EL (cell line): ENCODE results near the gene SGK1.

Experiments used
- DNase-seq: peaks from one replicate; pipeline ENCODE4 v3.0.0-alpha.2; 2016

SGK1 gene

DNA sequence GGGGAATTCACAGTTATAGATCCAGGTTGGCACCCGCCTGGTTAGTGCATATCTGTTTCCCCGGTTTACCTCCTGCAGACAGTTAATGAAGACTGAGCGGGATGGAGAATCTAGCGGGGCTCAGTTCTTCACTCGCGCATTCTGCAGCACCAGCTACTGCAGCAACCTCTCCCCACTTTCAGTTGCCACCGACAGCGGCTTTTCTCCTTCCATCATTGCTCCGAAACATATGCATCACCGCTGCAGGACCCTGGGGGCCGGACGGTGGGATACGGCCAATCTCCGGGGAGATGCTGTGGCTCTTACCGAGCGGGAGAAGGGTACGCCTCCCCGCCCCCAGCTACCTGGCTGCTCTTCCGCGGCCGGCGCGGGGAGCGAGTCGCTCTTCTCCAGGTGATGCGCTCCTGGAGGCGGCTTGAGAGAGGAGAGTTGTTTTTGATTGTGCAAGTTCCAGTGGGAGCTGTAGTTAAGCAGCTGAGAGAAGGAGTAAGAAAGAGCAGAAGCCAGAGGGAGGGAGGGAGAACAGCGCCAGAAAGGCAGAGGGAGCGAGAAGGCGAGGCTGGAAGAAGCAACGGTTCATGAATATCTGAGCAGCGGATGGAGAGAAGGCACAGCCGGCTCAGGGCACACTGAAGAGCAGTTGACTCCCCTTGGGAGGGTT lies at the start of gene SGK1:
TSS of gene SGK1 (minus strand) at position 642 of the 661 bp plus-strand sequence. CDS start 652 bp downstream, outside the sequence.
- DNase-seq, result peak; percentile 60

DNA sequence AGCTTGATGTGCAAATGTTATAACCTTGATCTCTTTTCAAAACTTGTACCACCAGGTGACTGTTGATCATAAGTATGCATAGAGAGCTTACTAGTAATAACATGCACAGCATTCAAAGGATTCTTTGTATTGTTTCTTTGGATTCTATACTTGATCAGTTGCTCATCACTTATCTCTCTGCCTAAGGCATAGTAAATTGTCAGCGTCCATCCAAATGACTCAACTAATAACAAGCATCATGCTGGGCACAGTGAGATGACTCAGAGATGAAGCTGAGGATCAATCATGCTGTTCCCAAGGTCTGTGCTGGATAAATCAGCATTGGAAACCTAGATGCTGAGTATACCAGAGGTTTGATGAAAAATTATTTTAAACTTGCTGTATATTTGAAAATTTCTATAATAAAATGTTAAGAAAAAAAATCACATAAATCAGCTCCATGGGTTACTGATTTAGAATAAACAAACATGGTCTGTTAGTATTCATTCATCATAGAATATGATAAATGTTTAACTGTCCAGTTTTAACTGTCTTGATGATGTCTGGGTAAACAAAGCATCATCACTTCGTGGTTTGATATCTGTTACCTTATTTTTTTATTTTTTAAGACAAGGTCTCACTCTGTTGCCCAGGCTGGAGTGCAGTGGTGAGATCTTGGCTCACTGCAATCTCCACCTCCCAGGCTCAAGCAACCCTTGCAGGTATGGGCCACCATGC lies 45.6 kb upstream of the SGK1 start:
- DNase-seq, result peak; percentile 92

DNA sequence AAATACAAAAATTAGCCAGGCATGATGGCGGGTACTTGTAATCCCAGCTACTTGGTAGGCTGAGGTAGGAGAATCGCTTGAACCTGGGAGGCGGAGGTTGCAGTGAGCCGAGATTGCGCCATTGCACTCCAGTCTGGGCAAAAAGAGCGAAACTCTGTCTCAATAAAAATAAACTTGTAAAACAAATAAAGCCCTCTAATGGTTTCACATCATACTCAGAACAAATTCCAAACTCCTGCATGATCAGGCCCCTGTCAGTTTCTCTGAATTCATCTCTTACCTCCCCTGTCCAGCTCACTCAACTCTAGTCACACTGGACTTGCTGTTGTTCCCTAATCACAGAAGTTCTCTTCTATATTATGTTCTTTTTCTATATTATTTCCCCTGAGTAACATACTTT lies 43.1 kb upstream of the SGK1 start:
- no peak for DNase-seq

DNA sequence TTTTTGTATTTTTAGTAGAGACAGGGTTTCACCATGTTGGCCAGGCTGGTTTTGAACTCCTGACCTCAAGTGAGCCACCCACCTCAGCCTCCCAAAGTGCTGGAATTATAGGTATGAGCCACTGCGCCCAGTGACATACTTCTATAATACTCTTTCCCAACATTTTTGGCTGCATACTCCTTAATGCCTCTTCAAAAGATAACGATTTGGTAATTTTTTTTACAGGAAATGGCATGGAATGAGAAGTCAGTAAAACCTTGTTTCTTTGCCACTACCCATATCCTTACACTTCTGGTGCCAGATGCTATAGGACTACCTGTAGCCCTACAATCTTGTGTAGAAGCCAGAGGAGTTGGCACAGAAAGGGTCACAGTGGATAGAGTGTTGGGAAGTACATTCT lies 41.4 kb upstream of the SGK1 start:
- no peak for DNase-seq

DNA sequence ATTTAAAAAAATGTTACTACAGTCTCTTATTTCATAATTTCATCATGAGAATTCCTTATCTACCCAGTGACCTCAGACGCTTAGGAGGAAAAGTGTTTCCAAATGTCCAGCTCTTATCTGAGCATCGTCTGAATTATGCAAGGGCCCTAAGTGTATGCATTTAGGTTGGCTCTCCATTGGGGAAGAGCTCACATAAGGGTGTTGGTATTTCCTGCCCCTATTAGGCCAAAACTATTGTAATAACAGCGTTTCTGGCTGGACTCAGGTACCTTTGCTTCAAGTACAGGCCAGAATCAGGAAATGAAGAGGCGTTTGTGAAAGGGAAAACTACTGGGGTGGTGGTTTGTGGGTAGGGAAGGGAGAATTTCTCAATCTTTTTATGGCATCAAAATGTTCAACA lies 40.4 kb upstream of the SGK1 start:
- DNase-seq, result peak; percentile 61

DNA sequence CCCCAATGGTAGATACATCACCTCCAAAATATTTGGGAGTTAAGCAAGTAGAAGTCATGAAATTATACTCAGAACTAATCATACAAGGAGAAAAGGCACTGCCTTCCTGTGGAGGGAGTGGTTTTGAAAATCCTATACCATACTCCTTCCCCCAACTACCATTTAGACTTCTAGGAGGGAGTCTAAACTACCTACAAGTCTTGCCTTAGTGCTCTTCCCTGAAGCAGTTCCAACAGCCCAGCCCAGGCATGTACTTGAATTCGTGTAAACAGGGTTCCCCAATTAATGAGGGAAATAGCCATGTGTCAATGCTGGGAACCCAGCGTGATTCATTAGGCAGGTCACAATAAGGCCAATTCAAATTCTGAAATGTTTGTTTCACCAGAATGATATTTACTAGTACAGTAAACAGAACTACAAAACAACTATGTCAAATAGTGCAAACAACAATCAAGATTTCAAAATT lies 39.1 kb upstream of the SGK1 start:
- no peak for DNase-seq

DNA sequence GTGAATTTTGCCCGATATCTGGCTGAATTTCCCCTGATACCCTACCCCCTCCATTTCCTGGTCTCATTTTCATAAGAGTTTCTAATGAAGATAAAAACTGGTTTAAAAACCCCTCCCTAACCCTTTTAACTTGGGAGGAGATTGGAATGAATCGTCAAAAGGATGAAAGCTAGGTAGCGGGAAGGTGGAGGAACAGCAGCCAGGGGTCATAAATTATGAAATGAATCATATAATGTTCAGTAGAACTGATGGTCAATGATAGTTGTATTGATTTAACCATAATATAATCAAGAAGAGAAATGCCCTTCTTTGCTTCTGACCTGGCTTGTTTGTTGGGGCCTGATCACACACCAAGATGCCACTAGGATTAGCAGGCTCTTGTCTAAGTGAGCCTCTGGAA lies 38.5 kb upstream of the SGK1 start:
- no peak for DNase-seq

DNA sequence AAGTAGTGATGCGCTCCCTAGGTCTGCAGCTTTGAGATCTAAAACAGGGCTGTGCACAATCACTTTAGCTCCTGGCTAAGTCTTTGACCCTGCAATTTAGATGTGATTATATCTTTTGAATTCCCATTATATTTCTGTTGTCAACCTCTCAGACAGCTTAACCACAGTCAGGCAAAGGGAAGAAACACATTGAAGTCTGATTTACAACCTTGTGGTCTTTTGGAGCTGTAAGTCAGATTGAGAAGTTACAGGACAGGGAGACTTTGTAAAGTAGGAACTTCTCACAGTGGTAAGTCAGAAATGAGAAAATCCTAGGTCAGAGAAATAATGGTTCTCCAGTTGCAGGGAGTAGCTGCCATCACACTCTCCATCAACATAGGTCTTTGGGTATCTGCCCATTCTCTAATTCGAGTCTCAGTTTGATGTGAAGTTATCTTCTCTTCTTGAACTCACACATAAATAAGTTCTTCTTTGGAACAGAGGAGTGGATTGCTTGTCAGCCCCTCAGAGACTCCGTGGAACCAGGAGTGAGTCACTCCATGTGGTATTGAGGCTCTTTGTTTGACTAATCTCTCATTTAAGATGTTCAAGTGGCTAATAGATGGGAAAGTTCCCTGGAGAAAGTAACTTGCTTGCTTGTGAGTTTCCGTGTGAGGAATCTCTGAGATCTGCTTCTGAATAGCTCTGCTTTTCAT lies 35.0 kb upstream of the SGK1 start:
- peak; percentile 76 for DNase-seq

DNA sequence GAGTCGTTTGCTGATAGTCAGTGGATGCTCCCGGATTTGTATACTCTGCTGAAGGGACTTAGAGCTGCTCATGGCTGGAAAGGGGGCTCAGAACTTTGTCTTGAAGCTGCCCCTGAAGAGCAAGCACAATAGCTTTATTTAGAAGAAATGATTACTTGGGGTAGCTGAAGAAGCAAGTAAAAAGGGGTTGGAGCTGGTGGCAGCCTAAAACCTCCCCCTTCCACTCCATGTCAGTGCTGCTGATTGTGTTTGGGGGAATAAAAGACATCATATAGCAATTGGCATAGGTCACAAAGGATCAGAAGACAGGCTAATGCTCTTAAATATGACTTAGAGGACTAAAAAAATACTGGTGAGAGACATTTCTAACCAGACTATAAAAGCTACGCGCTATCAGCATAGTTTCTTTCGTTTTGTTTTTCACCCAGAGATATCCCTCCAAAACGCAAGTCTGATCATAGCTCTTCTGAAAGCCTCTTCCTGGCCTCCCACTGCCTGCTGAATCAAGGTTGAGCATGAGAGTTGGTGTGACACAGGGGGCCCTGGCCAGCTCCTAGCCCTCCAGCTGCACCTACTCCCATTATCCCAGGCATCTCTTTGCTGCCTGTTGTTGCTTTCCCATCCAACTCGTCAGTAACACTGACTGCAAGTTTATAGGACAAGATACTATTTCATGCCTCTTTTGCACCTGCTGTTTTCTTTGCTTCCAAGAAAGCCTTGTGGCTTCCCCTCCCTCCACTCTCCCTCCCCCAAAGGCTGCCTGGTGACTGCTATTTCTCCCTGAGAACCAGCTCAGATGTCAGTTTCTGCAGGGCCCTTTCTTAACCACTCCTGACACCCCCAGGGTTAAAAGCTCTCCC lies 33.9 kb upstream of the SGK1 start:
- no peak for DNase-seq

DNA sequence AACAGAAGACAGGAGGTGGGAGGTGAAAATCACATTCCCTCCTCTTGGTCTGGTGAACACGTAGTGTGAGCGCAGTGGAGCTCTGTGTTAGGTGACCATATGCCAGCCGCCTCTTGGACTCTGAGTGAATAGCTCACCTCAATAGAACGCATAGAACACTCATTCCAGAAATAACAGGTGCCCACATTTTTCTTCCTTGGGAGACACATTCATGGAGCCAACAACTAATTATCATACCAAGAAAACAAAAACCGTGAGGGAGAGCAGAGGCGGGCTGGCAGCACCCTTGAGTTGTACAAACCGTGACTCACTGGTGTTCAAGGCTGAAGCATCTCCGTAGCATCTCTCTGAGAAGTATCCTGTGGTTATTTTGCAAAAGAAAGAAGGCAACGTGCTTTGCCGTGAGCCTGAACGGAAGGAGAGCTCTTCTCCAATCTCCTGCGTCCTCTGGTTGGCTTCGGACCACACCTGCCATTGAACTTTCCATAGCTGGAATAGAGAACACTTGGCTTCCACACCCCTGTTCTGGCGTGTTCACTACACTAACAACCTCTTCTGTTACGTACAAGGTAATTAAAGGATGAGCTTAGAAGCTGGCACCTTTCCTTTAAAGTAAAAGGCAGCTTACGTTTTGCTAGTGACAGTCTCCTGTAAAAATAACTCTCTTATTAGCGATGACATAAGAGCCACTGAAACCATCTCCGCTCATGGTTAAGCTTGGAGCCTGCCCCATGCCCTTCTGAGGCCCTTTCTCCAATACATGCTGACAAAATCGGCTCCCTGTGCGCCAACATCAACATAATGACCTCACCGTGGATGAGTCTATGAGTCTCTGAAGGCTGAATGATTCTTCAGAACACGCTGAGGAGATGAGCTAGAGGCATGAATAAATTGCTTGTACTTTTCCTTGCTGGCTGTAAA lies 30.2 kb upstream of the SGK1 start:
- peak; percentile 97 for DNase-seq

DNA sequence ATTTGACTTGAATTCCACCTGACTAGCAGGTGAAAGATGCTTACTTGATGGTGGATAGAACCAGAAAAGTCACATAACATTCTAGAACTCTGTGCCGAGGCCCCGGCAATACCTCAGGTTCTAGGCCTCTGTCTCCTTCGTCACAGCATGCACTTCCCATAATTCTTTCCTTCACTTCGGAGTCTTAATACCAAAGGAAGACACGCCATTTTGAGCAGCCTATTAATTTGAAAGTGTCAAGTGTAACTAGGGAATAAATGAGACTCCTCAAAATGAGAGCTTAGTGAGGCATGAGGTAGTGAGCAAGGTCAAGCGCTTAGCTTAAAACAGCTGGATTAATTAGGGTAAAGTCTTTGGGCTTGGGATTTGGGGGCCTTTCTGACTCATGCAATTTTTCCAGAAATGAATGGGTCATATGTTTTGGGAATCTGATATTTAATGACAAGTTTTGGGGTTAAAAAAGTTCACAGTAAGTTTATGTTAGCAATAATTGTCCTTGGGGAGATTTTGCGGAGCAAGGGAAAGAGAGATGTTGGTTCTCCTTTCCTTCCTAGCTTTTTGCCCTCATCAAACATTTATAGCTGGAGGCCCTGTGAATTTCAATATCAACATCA lies 29.1 kb upstream of the SGK1 start:
- DNase-seq, result no peak

DNA sequence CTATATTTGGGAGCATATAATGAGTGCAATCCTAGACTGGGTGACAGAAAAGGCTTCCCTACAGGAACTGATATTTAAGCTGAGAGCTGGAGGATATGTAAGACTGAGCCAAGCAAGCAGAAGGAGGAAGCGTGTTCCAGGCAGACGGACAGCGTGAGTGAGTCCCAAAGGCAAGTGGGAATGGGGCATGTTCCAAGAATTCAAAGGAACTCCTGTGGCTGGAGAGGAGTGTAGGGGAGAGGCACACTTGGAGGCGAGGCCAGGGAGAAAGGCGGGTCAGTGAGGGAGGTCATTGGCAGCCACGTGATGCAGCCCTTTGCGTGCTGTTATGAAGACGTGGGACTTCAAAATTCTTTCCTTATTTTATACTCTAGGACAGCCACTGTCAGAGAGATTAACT lies 27.9 kb upstream of the SGK1 start:
- DNase-seq, result no peak

DNA sequence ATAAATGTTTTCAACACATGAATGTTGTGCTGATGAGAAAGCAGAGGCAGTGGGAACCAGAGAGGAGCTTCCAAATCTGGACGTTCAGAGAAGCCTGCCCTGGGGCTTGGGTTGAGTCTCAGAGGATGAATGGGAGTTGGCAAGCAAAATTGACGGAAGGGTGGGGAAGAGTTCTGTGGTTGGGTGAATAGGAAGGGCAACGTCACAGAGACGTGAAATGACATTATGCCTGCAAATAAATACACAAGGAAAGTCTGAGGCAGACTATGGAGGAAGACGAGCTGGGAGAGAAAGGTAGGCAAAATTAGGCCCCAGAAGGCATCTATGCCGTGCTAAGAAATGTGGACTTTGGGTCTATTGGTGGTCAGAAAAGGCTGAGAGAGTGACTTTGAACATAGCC lies 25.2 kb upstream of the SGK1 start:
- no peak for DNase-seq

DNA sequence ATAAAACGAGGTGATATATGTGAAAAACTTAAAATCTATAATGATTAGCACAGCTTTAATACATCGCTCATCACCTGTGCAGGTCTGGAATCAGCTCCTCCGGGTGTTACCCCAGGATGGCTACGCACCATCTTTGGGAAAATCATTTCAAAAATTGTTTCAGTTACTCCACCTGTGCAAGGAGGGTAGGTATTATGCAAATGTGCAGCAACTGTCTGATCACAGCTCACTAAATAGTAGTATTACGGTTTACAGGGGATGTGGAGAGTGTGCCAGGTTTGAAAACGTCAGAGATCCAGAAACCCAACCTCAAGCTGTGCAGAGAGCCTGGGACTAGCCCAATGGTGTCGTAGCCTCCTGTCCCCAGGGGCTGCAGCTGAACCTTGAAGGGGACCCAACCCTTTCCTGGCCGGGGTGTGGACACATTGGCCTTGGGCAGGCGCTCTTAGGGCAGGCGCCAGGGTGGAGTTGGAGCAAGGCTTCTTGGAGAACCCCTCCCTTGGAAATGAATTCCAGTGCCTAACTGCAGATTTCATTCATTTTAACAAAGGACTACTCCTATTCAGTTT lies 24.2 kb upstream of the SGK1 start:
- DNase-seq, result no peak

DNA sequence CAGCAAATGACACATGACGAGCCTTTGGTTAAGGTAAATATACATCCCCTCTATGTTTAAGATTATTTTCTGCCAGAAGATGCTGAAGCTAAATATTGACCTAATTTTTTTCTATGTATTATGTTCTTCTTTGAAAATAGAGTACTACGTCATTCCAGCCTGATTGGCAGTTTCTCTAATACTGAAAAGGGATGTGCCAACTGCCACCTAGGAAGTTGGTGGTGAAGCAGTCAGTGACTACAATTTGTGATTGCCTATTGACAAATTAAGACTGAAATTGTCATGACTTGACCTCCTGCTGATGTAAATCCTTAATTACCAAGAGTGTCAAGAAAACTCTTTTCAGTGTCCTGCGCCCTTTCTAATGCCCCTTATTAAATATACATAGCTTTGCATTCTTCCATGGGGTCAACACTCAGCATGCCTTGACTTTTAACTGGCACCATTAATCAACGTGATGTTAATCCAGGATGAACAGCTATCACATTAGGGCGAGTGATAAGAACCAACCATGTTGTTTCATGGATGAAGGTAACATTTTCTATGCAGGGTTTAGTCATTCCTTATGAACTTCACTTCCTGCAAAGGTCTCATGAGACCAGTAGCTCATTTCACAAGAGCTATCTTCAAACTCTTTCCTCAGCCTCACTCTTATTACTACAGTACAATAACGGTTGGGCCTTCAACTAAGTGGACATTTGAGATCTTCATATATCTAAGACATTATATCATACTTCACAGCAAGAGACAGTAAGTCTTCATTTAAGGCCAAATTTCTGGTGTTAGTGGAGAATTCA lies 22.5 kb upstream of the SGK1 start:
- no peak for DNase-seq

DNA sequence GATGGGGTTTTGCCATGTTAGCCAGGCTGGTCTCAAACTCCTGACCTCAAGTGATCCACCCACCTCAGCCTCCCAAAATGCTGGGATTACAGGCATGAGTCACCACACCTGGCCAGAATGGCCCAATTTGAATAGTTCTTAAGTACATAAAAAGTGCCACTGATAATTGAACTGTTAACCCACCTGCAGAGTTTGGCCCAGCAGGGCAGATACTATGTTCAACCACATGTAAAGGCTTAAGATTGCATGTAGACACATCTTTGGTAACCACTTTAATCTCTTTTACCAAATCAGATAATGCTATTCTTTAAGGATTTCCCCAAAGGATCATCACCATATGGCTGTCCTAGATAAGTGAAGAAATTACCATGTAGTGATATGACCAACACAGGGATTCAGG lies 21.3 kb upstream of the SGK1 start:
- DNase-seq, result no peak

DNA sequence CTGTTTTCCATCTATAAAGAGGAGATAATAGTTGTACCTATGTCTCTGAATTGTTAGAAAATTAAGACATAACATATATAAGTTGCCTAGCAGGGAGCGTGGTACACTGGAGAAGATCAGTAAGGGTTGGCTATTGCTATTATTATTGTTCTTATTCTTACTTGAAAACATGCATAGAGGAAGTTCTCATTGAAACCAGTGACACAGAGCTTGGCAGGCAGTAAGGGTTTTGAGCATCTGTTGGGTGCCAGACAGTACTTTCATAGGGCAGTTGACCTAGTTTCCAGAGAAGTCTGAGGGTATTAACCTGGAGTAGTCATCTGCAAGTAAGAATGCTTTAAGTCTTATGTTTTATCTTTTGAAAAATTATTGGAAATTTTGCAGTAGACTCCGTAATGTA lies 13.3 kb upstream of the SGK1 start:
- no peak for DNase-seq

DNA sequence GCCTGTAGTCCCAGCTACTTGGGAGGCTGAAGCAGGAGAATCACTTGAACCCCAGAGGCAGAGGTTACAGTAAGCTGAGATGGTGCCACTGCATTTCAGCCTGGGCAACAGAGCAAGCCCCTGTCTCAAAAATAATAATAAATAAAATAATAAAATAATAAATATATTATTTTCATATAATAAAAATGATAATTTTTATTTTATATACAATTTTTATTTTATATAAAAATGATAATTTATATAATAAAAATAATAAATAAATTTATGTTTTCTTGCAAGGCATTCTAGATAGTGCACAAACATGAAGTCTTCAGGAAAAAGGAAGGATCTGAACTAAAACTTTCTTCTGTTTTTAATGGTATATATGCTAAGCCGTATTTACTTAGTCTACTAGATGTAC lies 12.6 kb upstream of the SGK1 start:
- DNase-seq, result no peak

DNA sequence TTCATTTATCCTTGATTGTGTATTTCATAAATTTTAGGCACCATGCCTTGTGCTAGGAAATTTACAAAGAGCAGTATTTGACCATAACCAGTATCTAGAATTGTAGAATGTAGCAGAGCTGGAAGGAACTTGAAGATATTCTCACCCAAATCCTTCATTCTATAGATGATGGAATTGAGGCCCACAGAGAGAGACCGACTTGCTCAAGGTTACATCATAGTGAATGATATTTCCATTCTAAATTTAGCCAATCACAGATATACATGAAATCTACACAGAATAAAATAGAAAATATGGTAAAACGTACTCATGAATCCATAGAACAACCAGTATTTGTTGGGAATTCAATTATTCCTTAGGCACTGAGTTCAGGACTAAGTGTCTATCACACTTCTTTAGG lies 10.9 kb upstream of the SGK1 start:
- DNase-seq, result no peak

DNA sequence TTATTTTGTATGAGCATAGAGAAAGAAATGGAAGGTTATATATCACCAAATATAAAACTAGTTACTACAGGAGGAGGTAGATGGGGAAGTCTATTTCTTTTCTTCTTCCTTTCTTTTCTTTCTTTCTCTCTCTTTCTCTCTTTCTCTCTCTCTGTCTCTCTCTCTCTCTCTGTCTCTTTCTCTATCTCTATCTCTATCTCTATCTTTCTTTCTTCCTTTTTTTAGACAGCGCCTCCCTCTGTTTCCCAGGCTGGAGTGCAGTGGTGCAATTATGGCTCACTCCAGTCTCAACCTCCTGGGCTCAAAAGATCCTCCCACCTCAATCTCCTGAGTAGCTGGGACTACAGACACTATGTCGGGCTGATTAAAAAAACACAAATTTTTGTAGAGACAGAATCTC lies 10.2 kb upstream of the SGK1 start:
- DNase-seq, result no peak
